ENCODE measurements around the gene HTT-AS. TPM values are rescaled to one million over a fixed set of nuclear protein-coding genes. Genes with fewer than 3 reads are reported as not detected.

The HTT-AS gene
- total RNA-seq: not detected

- peaks cover 20% of the 10 kb centered on the region for H3K4me1 Mint-ChIP-seq
- H3K27ac Mint-ChIP-seq: peak within 1 kb of the TSS; percentile 91
- DNase-seq: peak; percentile 91
- peaks cover 5% of the 10 kb centered on the region for H3K36me3 Mint-ChIP-seq
- H3K27me3 Mint-ChIP-seq: no peaks in the 10 kb centered on the region
- no peaks in the 10 kb centered on the region for H3K9me3 Mint-ChIP-seq
- H3K4me3 Mint-ChIP-seq: peak within 1 kb of the TSS; percentile 95
Observed at GRCh38 chr4:3074078-3074845, at the start of gene HTT-AS, which contains the start of gene HTT. HTT-AS (minus strand) TSS chr4:3074538. HTT (plus strand) TSS chr4:3074681; CDS start chr4:3074826, 145 bp downstream.

GRCh38 chr4:3123181-3123671, 48.9 kb upstream of the HTT-AS start:
- Mint-ChIP-seq H3K4me1 (peaks cover 20% of the 10 kb centered on the region), H3K9me3 (no peaks in the 10 kb centered on the region), H3K27ac (no peak overlapping the region)

GRCh38 chr4:3122081-3122563, 47.8 kb upstream of the HTT-AS start:
- no peak overlapping the region for H3K4me3 Mint-ChIP-seq
- H3K27ac Mint-ChIP-seq: peak overlapping the region; percentile 19
- no peaks in the 10 kb centered on the region for H3K27me3 Mint-ChIP-seq
- peaks cover 20% of the 10 kb centered on the region for H3K4me1 Mint-ChIP-seq
- no peak for DNase-seq
- H3K9me3 Mint-ChIP-seq: no peaks in the 10 kb centered on the region
- peaks cover 14% of the 10 kb centered on the region for H3K36me3 Mint-ChIP-seq

More at GRCh38 chr4:3123181-3123671, 48.9 kb upstream of the HTT-AS start:
- Mint-ChIP-seq H3K27me3 (no peaks in the 10 kb centered on the region), H3K36me3 (peaks cover 17% of the 10 kb centered on the region), H3K4me3 (no peak overlapping the region)
- DNase-seq: no peak

- no peak for DNase-seq
- Mint-ChIP-seq H3K9me3 (no peaks in the 10 kb centered on the region), H3K27me3 (no peaks in the 10 kb centered on the region), H3K4me3 (no peak overlapping the region), H3K4me1 (peaks cover 20% of the 10 kb centered on the region), H3K27ac (no peak overlapping the region), H3K36me3 (peaks cover 14% of the 10 kb centered on the region)
Observed at GRCh38 chr4:3121596-3121995, 47.3 kb upstream of the HTT-AS start.

GRCh38 chr4:3121110-3121509, 46.8 kb upstream of the HTT-AS start:
- H3K4me3 Mint-ChIP-seq: no peak overlapping the region
- peaks cover 20% of the 10 kb centered on the region for H3K4me1 Mint-ChIP-seq
- H3K36me3 Mint-ChIP-seq: peaks cover 14% of the 10 kb centered on the region
- no peaks in the 10 kb centered on the region for H3K9me3 Mint-ChIP-seq
- no peaks in the 10 kb centered on the region for H3K27me3 Mint-ChIP-seq
- no peak overlapping the region for H3K27ac Mint-ChIP-seq
- no peak for DNase-seq

- Mint-ChIP-seq H3K4me3 (no peak overlapping the region), H3K27me3 (no peaks in the 10 kb centered on the region), H3K9me3 (no peaks in the 10 kb centered on the region), H3K4me1 (peaks cover 20% of the 10 kb centered on the region), H3K36me3 (peaks cover 17% of the 10 kb centered on the region), H3K27ac (no peak overlapping the region)
- DNase-seq: no peak
Observed at GRCh38 chr4:3119464-3119863, 45.1 kb upstream of the HTT-AS start.

- peaks cover 12% of the 10 kb centered on the region for H3K4me1 Mint-ChIP-seq
- H3K9me3 Mint-ChIP-seq: no peaks in the 10 kb centered on the region
- H3K27me3 Mint-ChIP-seq: no peaks in the 10 kb centered on the region
- H3K36me3 Mint-ChIP-seq: peaks cover 17% of the 10 kb centered on the region
- no peak for DNase-seq
- H3K27ac Mint-ChIP-seq: no peak overlapping the region
- no peak overlapping the region for H3K4me3 Mint-ChIP-seq
Observed at GRCh38 chr4:3118312-3118711, 44.0 kb upstream of the HTT-AS start.

- no peak overlapping the region for H3K4me3 Mint-ChIP-seq
- no peaks in the 10 kb centered on the region for H3K27me3 Mint-ChIP-seq
- DNase-seq: no peak
- no peaks in the 10 kb centered on the region for H3K9me3 Mint-ChIP-seq
- peaks cover 10% of the 10 kb centered on the region for H3K36me3 Mint-ChIP-seq
- H3K4me1 Mint-ChIP-seq: peaks cover 4% of the 10 kb centered on the region
- H3K27ac Mint-ChIP-seq: no peak overlapping the region
Observed at GRCh38 chr4:3116955-3117354, 42.6 kb upstream of the HTT-AS start.

GRCh38 chr4:3115637-3116270, 41.4 kb upstream of the HTT-AS start:
- Mint-ChIP-seq H3K36me3 (peaks cover 11% of the 10 kb centered on the region), H3K27me3 (no peaks in the 10 kb centered on the region), H3K27ac (no peak overlapping the region), H3K4me3 (no peak overlapping the region), H3K9me3 (no peaks in the 10 kb centered on the region), H3K4me1 (peaks cover 2% of the 10 kb centered on the region)
- DNase-seq: no peak

GRCh38 chr4:3114377-3114776, 40.0 kb upstream of the HTT-AS start:
- DNase-seq: no peak
- Mint-ChIP-seq H3K27me3 (no peaks in the 10 kb centered on the region), H3K27ac (no peak overlapping the region), H3K36me3 (peaks cover 15% of the 10 kb centered on the region), H3K9me3 (no peaks in the 10 kb centered on the region), H3K4me1 (no peaks in the 10 kb centered on the region), H3K4me3 (no peak overlapping the region)

- Mint-ChIP-seq H3K9me3 (no peaks in the 10 kb centered on the region), H3K4me1 (no peaks in the 10 kb centered on the region), H3K4me3 (no peak overlapping the region), H3K36me3 (peaks cover 11% of the 10 kb centered on the region), H3K27ac (no peak overlapping the region), H3K27me3 (no peaks in the 10 kb centered on the region)
- no peak for DNase-seq
Observed at GRCh38 chr4:3112609-3113469, 38.5 kb upstream of the HTT-AS start.

GRCh38 chr4:3112201-3112600, 37.9 kb upstream of the HTT-AS start:
- Mint-ChIP-seq H3K36me3 (peaks cover 11% of the 10 kb centered on the region), H3K27ac (no peak overlapping the region), H3K9me3 (no peaks in the 10 kb centered on the region), H3K27me3 (no peaks in the 10 kb centered on the region), H3K4me3 (no peak overlapping the region), H3K4me1 (no peaks in the 10 kb centered on the region)
- DNase-seq: no peak

GRCh38 chr4:3111461-3111860, 37.1 kb upstream of the HTT-AS start:
- Mint-ChIP-seq H3K36me3 (peaks cover 11% of the 10 kb centered on the region), H3K27me3 (no peaks in the 10 kb centered on the region), H3K9me3 (no peaks in the 10 kb centered on the region), H3K27ac (no peak overlapping the region), H3K4me1 (peaks cover 3% of the 10 kb centered on the region), H3K4me3 (no peak overlapping the region)
- DNase-seq: no peak

- Mint-ChIP-seq H3K4me3 (no peak overlapping the region), H3K4me1 (peaks cover 10% of the 10 kb centered on the region)
Observed at GRCh38 chr4:3108211-3108610, 33.9 kb upstream of the HTT-AS start.

GRCh38 chr4:3107691-3108121, 33.4 kb upstream of the HTT-AS start:
- DNase-seq: no peak
- Mint-ChIP-seq H3K27ac (no peak overlapping the region), H3K4me1 (peaks cover 10% of the 10 kb centered on the region), H3K36me3 (peaks cover 7% of the 10 kb centered on the region), H3K27me3 (no peaks in the 10 kb centered on the region), H3K9me3 (no peaks in the 10 kb centered on the region), H3K4me3 (no peak overlapping the region)

More at GRCh38 chr4:3108211-3108610, 33.9 kb upstream of the HTT-AS start:
- DNase-seq: no peak
- H3K27ac Mint-ChIP-seq: no peak overlapping the region
- H3K36me3 Mint-ChIP-seq: peaks cover 7% of the 10 kb centered on the region
- no peaks in the 10 kb centered on the region for H3K27me3 Mint-ChIP-seq
- no peaks in the 10 kb centered on the region for H3K9me3 Mint-ChIP-seq

Measured in activated naive CD8-positive, alpha-beta T cell treated with anti-CD3 and anti-CD28 coated beads for 36 hours (primary cell).